ENCODE measurements around the gene MAN1B1. TPM values are rescaled to one million over a fixed set of nuclear protein-coding genes. Genes with fewer than 3 reads are reported as not detected.

Gene MAN1B1
- total and polyA plus RNA-seq, 2 of the 8 experiments (the other 6 are each of a cell fraction or from before 2014, with no cell fraction given), result 33.7 to 36.3 TPM

- H2AFZ ChIP-seq (ENCODE audit: low read length), result no peak overlapping the region
- no peak overlapping the region for H2BK20ac ChIP-seq (ENCODE audit: low read length)
- no peak overlapping the region for H4K8ac ChIP-seq (ENCODE audit: extremely low read depth, insufficient read depth, low read length)
- H3K9me3 ChIP-seq (ENCODE audit: insufficient read depth in 2 of 2, low read depth in 1 of 2, low read length in 1 of 2), result no peaks in the 10 kb centered on the region
- no peak overlapping the region for H2BK12ac ChIP-seq (ENCODE audit: low read depth, low read length)
- H3K23me2 ChIP-seq (ENCODE audit: low read depth, low read length), result no peaks in the 10 kb centered on the region
- H4K5ac ChIP-seq (ENCODE audit: insufficient read length, low read depth, low read length), result no peak overlapping the region
- H3K4me2 ChIP-seq (ENCODE audit: insufficient read depth in 1 of 2, low read depth in 2 of 2, low read length in 2 of 2), result no peak overlapping the region
- H3K18ac ChIP-seq (ENCODE audit: extremely low read depth, low read length), result no peak overlapping the region
- H3K14ac ChIP-seq (ENCODE audit: insufficient read length), result no peak overlapping the region
- H3K27ac ChIP-seq (ENCODE audit: low read depth, low read length), result no peak overlapping the region
- 87% methylated on average over 15 of the region's 15 CpGs; no CpG with 5 or more reads in 1 of the 2 experiments for WGBS, 2 experiments (ENCODE audit: extremely low coverage in 1 of 2, insufficient coverage in 1 of 2, insufficient read length in 1 of 2, insufficient replicate concordance in 2 of 2, low coverage in 1 of 2, low lambda C conversion rate in 2 of 2, missing lambda C conversion rate in 1 of 2)
- H3K27me3 ChIP-seq (replicated peaks in 1 of 4; ENCODE audit: control insufficient read depth in 3 of 4, extremely low read depth in 1 of 4, insufficient read depth in 3 of 4, low read length in 3 of 4), result no peaks in the 10 kb centered on the region
- H2BK15ac ChIP-seq (ENCODE audit: low read length), result no peak overlapping the region
- no peak overlapping the region for H3K56ac ChIP-seq (replicated peaks; ENCODE audit: insufficient read length, low read depth, low read length)
- no peak overlapping the region for H4K91ac ChIP-seq (replicated peaks; ENCODE audit: insufficient read length, low read length)
- no peak overlapping the region for H2BK5ac ChIP-seq (ENCODE audit: low read depth, low read length)
- no peaks in the 10 kb centered on the region for H3K79me1 ChIP-seq (ENCODE audit: low read depth, low read length)
- ChIA-PET POLR2A (ENCODE audit: partially characterized antibody) (interaction anchor here (1.1 to 1.5 kb wide), 2 partner anchors 10 to 42 kb away, joined by 3 read pairs; no protein-coding TSS in a partner anchor), CTCF (ENCODE audit: partially characterized antibody) (interaction anchor here (0.7 to 13.5 kb wide), 5 partner anchors 13 to 57 kb away, joined by 3 to 291 read pairs (median 80); partner anchors contain the start of genes ABCA2, FUT7, MAN1B1 and NPDC1)
- peaks cover 7 to 10% of the 10 kb centered on the region in 2 experiments for H4K20me1 ChIP-seq (replicated peaks in 1 of 2; ENCODE audit: control insufficient read depth in 1 of 2, insufficient read depth in 2 of 2, low read length in 2 of 2)
- no peak overlapping the region for H2BK120ac ChIP-seq (replicated peaks; ENCODE audit: low read depth, low read length)
- peaks cover 0 to 5% (median 1%) of the 10 kb centered on the region in 4 experiments; a peak in 3 of 7 replicates for H3K4me1 ChIP-seq (replicated peaks in 1 of 4; ENCODE audit: control insufficient read depth in 3 of 4, insufficient read depth in 4 of 4, low read length in 3 of 4)
- FAIRE-seq (no peak), DNase-seq (ENCODE audit: low read depth in 1 of 2, low spot score in 2 of 2) (no peak)
- no peak overlapping the region for H3K4ac ChIP-seq (replicated peaks; ENCODE audit: insufficient read length, low read depth, low read length)
- no peaks in the 10 kb centered on the region for H3K36me3 ChIP-seq (ENCODE audit: control insufficient read depth in 2 of 4, insufficient read depth in 4 of 4, low read length in 3 of 4)
- no peak overlapping the region for H3K23ac ChIP-seq (ENCODE audit: insufficient read length)
- no peak overlapping the region for H3K9ac ChIP-seq (replicated peaks in 1 of 4; ENCODE audit: extremely low read depth in 1 of 4, low read depth in 3 of 4, low read length in 3 of 4)
- H3K4me3 ChIP-seq (ENCODE audit: extremely low read depth in 1 of 4, insufficient read depth in 2 of 4, low read depth in 3 of 4, low read length in 4 of 4), result no peak overlapping the region
- H2AK5ac ChIP-seq (ENCODE audit: low read depth, low read length), result no peak overlapping the region
- H3K79me2 ChIP-seq (ENCODE audit: control insufficient read depth in 1 of 2, insufficient read depth in 2 of 2, low read length in 2 of 2), result no peaks in the 10 kb centered on the region
- TF ChIP-seq ASH2L (IDR thresholded peaks at IDR 0.05; ENCODE audit: low read length) (no peak), POLR2AphosphoS5 (IDR thresholded peaks at IDR 0.05; ENCODE audit: low read depth, low read length) (no peak)
Observed at GRCh38 chr9:137062384-137062783, 24.4 kb upstream of the MAN1B1 start.
